Ovary (tissue), 9 donors: ENCODE measurements around the gene FTCD. TPM values are rescaled to one million over a fixed set of nuclear protein-coding genes. Genes with fewer than 3 reads are reported as not detected.
"Not testable (repeated sequence)": the region's sequence is repeated elsewhere in the genome, so short reads cannot be mapped to it uniquely, and the experiment has no call there.

ENCODE experiments used
- DNase-seq, 5 donors: peaks; one replicate each; pipeline ENCODE4 v3.0.0-alpha.2; 2019 to 2020
- H3K27ac ChIP-seq, 2 donors: fragments of 200-600 bp; one replicate each; pipeline versions ENCODE4 v1.5.1 to v1.8.0; 2019 to 2022
- H3K27me3 ChIP-seq: fragments of 200-600 bp; one replicate; pipeline ENCODE4 v1.8.0; 2022
- H3K36me3 ChIP-seq: fragments of 200-600 bp; sonication (generic); one replicate; pipeline ENCODE4 v1.5.1; 2019
- H3K4me1 ChIP-seq: one replicate; pipeline ENCODE4 v1.8.1; 2013; ENCODE audit warnings: mild to moderate bottlenecking, moderate library complexity; ENCODE audit not compliant: insufficient read depth
- H3K4me3 ChIP-seq: fragments of 200-600 bp; sonication (generic); one replicate; pipeline ENCODE4 v1.5.1; 2017
- H3K9me3 ChIP-seq, 2 donors: fragments of 200-600 bp in 1 of 2; sonication (generic) in 1 of 2; one replicate each; pipeline versions ENCODE4 v1.5.1 to v1.8.1; 2013 to 2019; ENCODE audit warnings: mild to moderate bottlenecking in 1 of 2, moderate library complexity in 1 of 2
- EP300 ChIP-seq: sonication (generic); formaldehyde crosslinking; IDR thresholded peaks from one replicate; pipeline ENCODE4 v1.6.1; 2017; ENCODE audit warnings: antibody characterized with exemption
- POLR2A ChIP-seq: fragments of 450-650 bp; IDR thresholded peaks from one replicate; pipeline ENCODE4 v1.6.1; 2017; ENCODE audit warnings: antibody characterized with exemption, mild to moderate bottlenecking, moderate library complexity
- WGBS, 3 donors: extraction: QIAGEN DNeasy Blood & Tissue Kit in 1 of 3; methylation state at CpG; one replicate each; pipeline versions ENCODE4 v1.1.5 to v1.1.7; 2013 to 2017; 5-methylcytosine and 5-hydroxymethylcytosine counted together
- intact Hi-C, 4 donors: fragments of 100-400 bp; cut with DNase I; formaldehyde crosslinking; loops; one replicate each; pipeline versions ENCODE4 v1.11.0 to v1.15.1; 2022 to 2023
- polyA plus RNA-seq, 2 donors: library from polyadenylated mRNA; stranded (reverse); fragments of 200-250 nt in 1 of 2; fragments of 350-450 nt in 1 of 2; fragmentation: Illumina TruSeq in 1 of 2; extraction: RNeasy Lipid Tissue Mini Kit (QIAGEN cat#74804) in 1 of 2; gene quantifications; one replicate each; pipeline ENCODE4 v1.2.3, GENCODE V29; 2013 to 2014
- total RNA-seq, 7 donors: library from RNA; depleted of rRNA in 2 of 7; stranded (reverse); fragments of >200 nt in 2 of 7; fragmentation: NEBNext Ultra II Directional in 3 of 7; extraction: Animal tissue kit (Norgen Biotek cat#: 25700) in 3 of 7; gene quantifications; one replicate each; pipeline versions ENCODE4 v1.1.0 to v1.2.4, GENCODE V29; 2016 to 2023
- TF ChIP-seq, protein P1 (sequence below), 3 donors: fragments of 450-650 bp in 2 of 3; fragments of 200-600 bp in 1 of 3; IDR thresholded peaks; one replicate each; pipeline versions ENCODE4 v1.5.1 to v1.8.0; 2016 to 2022; ENCODE audit warnings: antibody characterized with exemption in 3 of 3, mild to moderate bottlenecking in 1 of 3
- donor health status: DM: no; HTN: no; CAD: no; lungs with moderate emphysema.
- donor health status: DM: no; HTN: no; CAD: no.
- donor health status: Bipolar disorder and iron deficiency.
- donor health status: DM: yes; HTN: yes; CAD: no.
- donor health status: DM: no; HTN: no; CAD: no.
- donor health status: DM: yes; HTN: yes; CAD: no.

Gene FTCD
- total and polyA plus RNA-seq, 9 donors: 0.83 to 7.5 (median 3.7) TPM; not detected in 1

DNA sequence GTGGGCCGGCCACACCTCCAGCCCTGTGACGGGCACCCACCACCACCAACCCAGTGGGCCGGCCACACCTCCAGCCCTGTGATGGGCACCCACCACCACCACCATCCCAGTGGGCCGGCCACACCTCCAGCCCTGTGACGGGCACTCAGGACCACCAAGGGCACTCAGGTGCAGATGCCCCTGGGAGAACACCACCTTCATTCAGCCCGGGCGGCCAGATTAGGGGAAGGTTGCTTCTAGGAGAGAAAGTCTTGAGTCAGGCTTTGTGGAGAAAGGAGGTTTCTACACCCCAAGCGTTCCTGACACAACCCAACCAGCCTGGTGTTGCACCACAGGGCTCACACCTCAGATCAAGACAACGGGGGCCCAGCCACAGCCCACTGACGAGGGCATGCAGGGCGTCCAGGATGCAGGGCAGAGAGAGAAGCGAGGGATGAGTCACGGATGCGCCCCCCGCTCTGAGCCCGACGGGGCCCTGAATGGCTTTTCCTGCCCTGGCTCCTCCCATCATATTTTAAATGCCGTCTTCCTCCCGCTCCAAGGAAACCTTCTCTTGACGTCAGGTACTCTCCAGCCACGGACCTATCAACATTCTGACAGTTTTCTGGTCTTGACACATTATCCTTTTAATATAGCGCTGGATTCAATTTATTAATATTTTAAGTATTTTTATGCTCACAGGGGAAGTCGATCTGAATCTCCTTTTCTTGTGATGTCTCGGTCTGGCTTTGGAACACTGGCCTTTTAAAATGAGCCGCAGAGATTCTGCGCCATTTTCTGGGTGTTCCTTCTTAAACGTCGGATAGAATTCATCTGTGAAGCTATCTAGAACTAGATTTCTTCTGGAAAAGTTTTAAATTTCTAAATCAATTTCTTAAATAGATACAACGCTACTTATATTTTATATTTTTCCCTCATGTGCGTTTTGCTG, 29.5 kb upstream of the FTCD start:
- Histone ChIP-seq H3K4me1 (peaks cover 7% of the 10 kb centered on the region), H3K36me3 (no peaks in the 10 kb centered on the region), H3K27me3 (no peaks in the 10 kb centered on the region), H3K27ac (peak overlapping the region; percentile 67 to 85), H3K9me3 (no peaks in the 10 kb centered on the region), H3K4me3 (peak overlapping the region; percentile 40)
- intact Hi-C loops: no loop called here
- no peak for TF ChIP-seq POLR2A
- TF ChIP-seq EP300: no peak
- TF ChIP-seq, protein P1, sequence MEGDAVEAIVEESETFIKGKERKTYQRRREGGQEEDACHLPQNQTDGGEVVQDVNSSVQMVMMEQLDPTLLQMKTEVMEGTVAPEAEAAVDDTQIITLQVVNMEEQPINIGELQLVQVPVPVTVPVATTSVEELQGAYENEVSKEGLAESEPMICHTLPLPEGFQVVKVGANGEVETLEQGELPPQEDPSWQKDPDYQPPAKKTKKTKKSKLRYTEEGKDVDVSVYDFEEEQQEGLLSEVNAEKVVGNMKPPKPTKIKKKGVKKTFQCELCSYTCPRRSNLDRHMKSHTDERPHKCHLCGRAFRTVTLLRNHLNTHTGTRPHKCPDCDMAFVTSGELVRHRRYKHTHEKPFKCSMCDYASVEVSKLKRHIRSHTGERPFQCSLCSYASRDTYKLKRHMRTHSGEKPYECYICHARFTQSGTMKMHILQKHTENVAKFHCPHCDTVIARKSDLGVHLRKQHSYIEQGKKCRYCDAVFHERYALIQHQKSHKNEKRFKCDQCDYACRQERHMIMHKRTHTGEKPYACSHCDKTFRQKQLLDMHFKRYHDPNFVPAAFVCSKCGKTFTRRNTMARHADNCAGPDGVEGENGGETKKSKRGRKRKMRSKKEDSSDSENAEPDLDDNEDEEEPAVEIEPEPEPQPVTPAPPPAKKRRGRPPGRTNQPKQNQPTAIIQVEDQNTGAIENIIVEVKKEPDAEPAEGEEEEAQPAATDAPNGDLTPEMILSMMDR (IDR thresholded peaks at IDR 0.05): no peak
- WGBS, 3 donors: 9 to 40% (median 13%) methylated on average over 26 to 30 of the region's 30 CpGs
- peak; percentile 81 to 89 (median 89) for DNase-seq

DNA sequence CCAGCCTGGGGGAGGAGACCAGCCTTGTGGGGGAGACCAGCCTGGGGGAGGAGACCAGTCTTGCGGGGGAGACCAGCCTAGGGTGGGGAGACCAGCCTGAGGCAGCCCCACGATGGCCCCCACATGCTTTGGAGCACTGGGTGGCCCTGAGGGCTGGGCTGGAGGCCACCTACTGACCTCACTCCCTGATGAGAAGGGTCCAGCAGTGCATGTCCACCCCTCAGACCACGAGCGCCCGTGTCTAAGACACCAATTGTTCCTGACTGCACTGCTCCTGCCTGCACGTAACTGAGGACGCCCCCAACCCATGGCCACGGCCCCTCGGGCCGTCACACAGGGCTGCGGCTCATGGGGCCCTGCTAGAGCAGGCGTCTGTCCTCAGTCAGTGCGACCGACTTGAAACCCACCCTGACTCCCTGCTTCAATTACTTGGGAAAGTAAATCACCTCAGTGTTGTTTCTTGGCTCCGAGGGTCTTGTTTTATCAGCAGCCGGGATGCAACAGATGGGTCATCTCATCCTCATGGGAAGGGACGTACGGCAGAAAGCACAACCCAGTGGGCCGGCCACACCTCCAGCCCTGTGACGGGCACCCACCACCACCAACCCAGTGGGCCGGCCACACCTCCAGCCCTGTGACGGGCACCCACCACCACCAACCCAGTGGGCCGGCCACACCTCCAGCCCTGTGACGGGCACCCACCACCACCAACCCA, 28.7 kb upstream of the FTCD start, which contains the start of gene SPATC1L:
Gene SPATC1L (minus strand): TSS at position 550 of the 715 bp plus-strand sequence. CDS start 1,643 bp downstream, outside the sequence.
- Histone ChIP-seq H3K4me1 (peaks cover 7% of the 10 kb centered on the region), H3K4me3 (peak within 1 kb of the TSS; percentile 40), H3K36me3 (no peaks in the 10 kb centered on the region), H3K9me3 (no peaks in the 10 kb centered on the region), H3K27me3 (no peaks in the 10 kb centered on the region), H3K27ac (peak within 1 kb of the TSS; percentile 67 to 91)
- intact Hi-C loops: no loop called here
- 0 to 9% (median 2%) methylated on average over 18 to 21 of the region's 24 CpGs for WGBS, 3 donors
- TF ChIP-seq, protein P1 (IDR thresholded peaks at IDR 0.05): no peak
- no peak for TF ChIP-seq POLR2A
- no peak for TF ChIP-seq EP300
- DNase-seq: peak; percentile 77 to 86 (median 79)

DNA sequence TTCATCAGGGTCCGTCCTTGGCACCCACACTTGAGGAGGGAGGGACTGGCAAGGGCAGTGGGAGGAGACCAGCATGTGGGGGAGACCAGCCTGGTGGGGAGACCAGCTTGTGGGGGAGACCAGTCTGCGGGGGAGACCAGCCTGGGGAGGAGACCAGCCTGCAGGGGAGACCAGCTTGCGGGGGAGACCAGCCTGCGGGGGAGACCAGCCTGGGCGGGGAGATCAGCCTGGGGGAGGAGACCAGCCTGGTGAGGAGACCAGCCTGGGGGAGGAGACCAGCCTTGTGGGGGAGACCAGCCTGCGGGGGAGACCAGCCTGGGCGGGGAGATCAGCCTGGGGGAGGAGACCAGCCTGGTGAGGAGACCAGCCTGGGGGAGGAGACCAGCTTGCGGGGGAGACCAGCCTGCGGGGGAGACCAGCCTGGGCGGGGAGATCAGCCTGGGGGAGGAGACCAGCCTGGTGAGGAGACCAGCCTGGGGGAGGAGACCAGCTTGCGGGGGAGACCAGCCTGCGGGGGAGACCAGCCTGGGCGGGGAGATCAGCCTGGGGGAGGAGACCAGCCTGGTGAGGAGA, 28.0 kb upstream of the FTCD start:
- DNase-seq, H3K4me3 ChIP-seq, H3K27me3 ChIP-seq, H3K4me1 ChIP-seq, H3K36me3 ChIP-seq, H3K9me3 ChIP-seq, intact Hi-C loops: not testable (repeated sequence)
- peak overlapping the region in 1 of 2 donors; percentile 8 for H3K27ac ChIP-seq
- WGBS, 3 donors: 0 to 8% (median 5%) methylated on average over 1 to 7 of the region's 13 CpGs

DNA sequence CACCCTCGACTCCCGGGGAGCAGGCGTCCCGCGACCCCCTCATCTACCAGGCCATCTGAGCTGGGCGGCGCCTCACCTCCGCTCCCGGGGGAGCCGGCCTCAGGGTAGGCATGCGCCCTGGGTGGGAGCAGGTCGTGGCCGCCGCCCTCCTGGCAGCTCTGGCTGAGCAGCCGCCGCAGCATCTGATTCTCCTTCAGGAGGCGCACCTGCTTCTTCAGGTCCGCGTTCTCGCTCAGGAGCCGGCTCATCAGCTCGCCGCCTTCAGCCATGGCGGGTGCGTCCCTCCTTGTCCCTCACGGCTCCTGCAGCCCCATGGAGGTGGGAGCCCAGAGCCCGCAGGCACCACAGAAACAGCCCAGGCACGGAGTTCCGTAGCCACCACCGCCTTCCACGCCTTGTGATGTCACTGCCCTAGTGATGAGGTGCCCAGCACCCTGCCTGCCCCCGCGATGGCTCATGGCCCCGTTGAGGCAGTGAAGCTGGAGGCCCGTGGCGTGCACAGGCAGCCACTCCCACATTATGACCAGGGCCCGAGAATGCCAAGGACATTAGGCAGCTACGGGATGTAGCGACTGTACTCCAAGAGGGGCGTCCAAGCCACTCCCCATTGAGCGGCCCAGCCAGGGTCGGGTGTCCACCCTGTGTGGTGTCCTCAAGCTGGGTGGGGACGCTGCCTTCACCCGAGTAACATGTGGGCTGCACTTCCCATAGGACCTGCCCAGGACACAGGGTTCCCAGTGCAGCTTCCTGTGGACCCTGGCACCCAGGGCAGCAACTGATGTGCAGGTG, 27.4 kb upstream of the FTCD start:
- no peaks in the 10 kb centered on the region for H3K9me3 ChIP-seq
- TF ChIP-seq EP300 (no peak), POLR2A (no peak)
- TF ChIP-seq, protein P1 (IDR thresholded peaks at IDR 0.05): no peak
- peaks cover 7% of the 10 kb centered on the region for H3K4me1 ChIP-seq
- DNase-seq: peak; percentile 51 to 74 (median 63)
- H3K4me3 ChIP-seq: no peak overlapping the region
- no peaks in the 10 kb centered on the region for H3K27me3 ChIP-seq
- intact Hi-C loops: no loop called here
- 74 to 81% (median 76%) methylated on average over 41 to 44 of the region's 44 CpGs for WGBS, 3 donors
- H3K36me3 ChIP-seq: no peaks in the 10 kb centered on the region
- H3K27ac ChIP-seq: peak overlapping the region in 1 of 2 donors; percentile 8
